ENCODE results near the gene NDUFC2.
"Not testable (repeated sequence)": the region's sequence is repeated elsewhere in the genome, so short reads cannot be mapped to it uniquely, and the experiment has no call there.

The NDUFC2 gene

DNA sequence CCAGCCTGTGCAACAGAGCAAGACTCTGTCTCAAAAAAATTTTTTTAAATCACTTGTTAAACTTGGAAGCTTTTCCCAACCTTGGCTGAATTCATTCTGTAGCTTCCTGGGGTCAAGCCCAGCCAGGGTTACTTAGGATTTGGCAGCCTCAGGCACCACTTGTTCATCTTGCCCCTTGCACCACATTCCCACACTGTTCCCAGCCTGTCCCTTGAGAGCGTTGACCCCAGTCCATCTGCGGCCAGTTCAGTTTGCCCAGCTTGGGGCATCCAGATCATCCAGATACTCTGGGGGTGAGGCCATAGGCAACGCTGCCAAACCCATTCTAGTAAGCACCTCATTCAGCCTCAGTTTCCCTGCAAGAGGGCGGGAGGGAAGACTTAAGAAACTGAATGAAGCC lies 24.7 kb downstream of the NDUFC2 start:
- DNase-seq (ENCODE audit: low spot score) = no peak

GRCh38 chr11:78050964-78051831 lies 28.5 kb downstream of the NDUFC2 start:
- no peak for DNase-seq (ENCODE audit: low spot score)

DNA sequence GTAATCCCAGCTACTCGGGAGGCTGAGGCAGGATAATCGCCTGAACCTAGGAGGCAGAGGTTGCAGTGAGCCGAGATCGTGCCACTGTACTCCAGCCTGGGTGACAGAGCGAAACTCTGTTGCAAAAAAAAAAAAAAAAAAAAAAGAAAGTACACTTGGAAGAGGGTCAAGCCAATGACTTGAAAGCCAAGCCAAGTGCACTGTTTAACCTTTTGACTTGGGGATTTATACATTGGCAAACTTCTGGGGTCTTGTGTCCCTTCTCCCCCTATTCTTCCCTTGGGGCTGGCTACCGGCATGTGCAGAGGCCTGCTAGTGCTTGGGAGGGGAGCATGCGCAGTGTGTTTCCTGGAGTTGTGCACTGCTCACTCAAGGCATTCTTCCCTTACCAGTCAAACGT lies 30.3 kb downstream of the NDUFC2 start:
- DNase-seq (ENCODE audit: low spot score) = no peak

DNA sequence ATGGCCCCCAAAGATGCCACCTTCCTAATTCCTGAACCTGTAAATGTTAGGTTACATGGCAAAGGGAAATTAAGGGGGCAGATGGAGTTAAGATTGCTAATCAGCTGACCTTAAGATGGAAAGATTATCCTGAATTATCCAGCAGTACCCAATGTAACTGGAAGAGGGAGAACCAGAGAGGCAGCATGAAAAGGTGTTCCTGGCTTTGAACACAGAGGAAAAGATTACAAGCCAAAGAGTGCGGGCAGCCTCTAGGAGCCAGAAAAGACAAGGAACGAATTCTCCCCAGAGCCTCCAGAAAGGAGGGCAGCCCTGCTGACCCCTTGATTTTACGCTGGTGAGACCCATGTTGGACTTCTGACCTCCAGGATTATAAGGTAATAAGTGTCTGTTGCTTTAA lies 31.1 kb downstream of the NDUFC2 start:
- DNase-seq (ENCODE audit: low spot score) = no peak

DNA sequence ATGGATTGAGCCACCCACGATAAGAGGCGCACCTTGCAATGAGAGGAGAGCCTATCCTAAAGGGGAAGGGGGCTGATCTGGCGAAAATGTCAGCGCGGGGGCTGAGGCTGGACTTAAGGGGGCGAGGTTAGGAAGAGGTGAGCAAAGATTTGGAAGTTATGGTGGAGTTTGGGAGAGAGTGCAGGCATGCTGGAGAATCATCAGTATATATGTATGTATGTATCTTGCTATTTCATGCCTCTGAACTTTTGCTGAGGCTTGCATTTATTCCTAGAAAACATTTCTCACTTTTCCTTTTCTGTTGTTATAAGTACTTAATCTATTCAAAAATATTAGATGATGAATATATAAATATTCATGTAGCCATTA lies 33.2 kb downstream of the NDUFC2 start:
- no peak for DNase-seq (ENCODE audit: low spot score)

GRCh38 chr11:78045851-78046485 lies 33.7 kb downstream of the NDUFC2 start:
- peak; percentile 70 for DNase-seq (ENCODE audit: low spot score)

GRCh38 chr11:78044706-78045105 lies 35.0 kb downstream of the NDUFC2 start:
- no peak for DNase-seq (ENCODE audit: low spot score)

DNA sequence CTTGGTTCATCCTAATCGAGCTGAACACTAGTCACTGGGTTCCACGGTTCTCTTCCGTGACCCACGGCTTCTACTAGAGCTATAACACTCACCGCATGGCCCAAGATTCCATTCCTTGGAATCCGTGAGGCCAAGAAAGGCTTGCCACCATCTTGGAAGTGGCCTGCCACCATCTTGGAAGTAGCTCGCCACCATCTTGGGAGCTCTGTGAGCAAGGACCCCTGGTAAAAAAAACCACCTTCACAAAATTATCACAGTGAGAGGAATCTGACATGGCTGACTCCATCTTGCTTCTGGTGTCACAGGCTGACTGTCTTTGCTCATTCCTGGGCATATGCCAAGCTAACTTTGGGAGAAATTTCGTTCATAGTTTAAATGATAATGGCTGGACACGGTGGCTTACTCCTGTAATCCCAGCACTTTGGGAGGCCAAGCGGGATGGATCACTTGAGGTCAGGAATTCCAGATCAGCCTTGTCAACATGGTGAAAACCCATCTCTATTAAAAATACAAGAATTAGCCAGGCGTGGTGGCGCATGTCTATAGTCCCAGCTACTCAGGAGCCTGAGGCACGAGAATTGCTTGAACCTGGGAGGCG lies 37.7 kb downstream of the NDUFC2 start:
- DNase-seq (ENCODE audit: low spot score) = no peak

GRCh38 chr11:78041380-78041719 lies 38.3 kb downstream of the NDUFC2 start:
- not testable (repeated sequence) for DNase-seq (ENCODE audit: low spot score)

- DNase-seq (ENCODE audit: low spot score) = no peak
Observed at GRCh38 chr11:78040691-78041379, 38.8 kb downstream of the NDUFC2 start.

- peak; percentile 24 for DNase-seq (ENCODE audit: low spot score)
Observed at GRCh38 chr11:78039919-78040671, 39.6 kb downstream of the NDUFC2 start.

DNA sequence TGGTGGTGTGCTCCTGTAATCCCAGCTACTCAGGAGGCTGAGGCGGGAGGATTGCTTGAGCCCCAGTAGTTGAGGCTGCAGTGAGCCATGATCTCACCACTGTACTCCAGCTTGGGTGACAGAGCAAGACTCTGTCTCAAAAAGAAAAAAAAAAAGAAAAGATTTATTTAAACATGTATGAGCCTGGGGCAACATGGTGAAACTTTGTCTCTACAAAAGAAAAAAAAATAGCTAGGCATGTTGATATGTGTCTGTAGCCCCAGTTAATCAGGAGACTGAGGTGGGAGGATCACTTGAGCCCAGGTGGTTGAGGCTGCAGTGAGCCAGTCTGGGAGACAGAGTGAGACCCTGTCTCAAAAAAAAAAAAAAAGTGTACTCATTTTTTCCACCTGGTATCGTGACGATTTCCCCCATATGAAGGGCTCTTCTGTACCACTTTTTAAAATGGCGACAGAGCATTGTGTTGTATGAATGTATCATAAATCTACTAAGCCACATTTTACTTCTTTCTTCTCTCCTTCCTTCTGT lies 40.2 kb downstream of the NDUFC2 start:
- DNase-seq (ENCODE audit: low spot score) = no peak

DNA sequence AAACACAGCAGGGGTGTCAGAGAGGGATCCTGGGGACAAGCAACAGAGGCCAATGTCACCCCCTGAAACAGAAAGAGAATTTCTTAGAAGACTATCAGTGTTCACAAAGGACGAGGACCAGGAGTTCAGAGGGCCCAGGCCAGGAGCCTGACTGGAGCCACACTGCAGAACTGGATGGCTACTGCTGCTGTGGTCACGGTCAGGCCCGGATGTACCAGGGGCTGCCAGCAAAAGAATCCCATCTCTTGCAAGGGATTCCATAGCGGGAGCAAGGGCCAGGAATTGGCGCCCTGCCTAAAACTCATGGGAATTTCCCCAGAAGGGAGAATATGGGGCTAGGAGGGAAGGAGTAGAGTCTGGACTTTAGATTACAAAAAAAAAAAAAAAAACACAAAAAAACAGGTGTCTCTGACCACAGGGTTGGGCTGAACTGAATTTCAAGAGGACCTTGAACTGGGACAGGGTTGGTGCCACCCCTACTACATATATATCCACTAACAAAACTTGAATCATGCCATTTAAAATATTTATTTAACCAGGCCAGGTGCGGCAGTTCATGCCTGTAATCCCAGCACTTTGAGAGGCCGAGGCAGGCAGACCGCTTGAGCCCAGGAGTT lies 40.9 kb downstream of the NDUFC2 start:
- DNase-seq (ENCODE audit: low spot score) = no peak

- DNase-seq (ENCODE audit: low spot score) = no peak
Observed at GRCh38 chr11:78037825-78038620, 41.6 kb downstream of the NDUFC2 start.

DNA sequence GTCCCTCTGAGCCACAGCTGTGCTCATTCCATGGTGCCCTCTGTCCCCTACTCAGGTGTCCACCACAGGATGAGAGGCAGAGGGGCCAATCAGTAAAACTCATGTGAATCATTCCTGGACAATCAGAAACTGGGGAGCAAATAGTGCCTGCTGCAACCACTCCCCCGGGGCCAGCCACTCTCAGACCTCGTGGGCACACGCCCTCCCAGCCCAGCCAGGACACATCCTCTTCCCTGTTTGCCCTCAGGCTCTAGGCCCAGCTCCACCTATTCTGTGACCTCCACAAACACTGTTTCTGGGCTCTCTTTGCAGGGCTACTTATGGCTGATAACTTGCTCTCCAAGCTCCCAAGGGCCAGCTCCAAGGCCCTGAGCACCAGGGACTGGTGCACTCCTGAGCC lies 42.6 kb downstream of the NDUFC2 start:
- DNase-seq (ENCODE audit: low spot score) = no peak

DNA sequence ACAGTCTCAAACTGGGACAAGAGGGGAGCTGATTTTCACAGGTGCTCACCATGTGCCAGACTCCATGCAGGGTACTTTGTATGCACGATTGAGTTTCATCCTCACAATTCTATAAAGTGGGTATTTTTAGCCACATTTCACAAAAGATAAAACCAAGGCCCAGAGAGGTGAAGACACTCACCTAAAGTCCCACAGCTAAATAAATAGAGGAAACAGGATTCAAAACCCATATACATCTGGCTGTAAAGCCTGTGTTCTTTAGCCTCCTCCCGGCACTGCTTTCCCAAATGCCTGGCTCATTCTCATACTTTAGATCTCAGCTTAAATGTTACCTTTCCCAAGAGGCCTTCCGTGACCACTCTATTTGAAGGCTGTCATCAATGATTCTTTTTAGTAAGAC lies 43.3 kb downstream of the NDUFC2 start:
- no peak for DNase-seq (ENCODE audit: low spot score)

- DNase-seq (ENCODE audit: low spot score) = no peak
Observed at GRCh38 chr11:78034623-78035022, 45.0 kb downstream of the NDUFC2 start.

- no peak for DNase-seq (ENCODE audit: low spot score)
Observed at GRCh38 chr11:78033040-78033439, 46.6 kb downstream of the NDUFC2 start.

- no peak for DNase-seq (ENCODE audit: low spot score)
Observed at GRCh38 chr11:78032090-78032489, 47.6 kb downstream of the NDUFC2 start.

DNA sequence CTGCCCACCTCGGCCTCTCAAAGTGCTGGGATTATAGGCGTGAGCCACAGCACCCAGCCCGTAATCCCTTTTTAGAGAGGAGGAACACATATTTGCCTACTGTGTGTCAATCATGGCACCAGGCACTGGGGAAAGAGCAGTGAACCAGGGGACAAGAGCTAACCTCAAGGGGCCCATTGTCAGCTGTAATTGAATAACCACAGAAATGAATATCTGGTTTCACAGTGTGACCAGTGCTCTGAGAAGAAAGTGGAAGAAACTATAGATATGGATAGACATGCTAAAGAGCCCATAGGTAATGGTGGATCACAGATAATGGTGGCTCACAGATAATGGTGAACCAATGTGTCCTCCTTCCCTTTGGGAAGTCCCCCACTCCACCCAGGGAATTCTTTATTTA lies 48.0 kb downstream of the NDUFC2 start:
- DNase-seq (ENCODE audit: low spot score) = no peak
